Measurements from ENCODE around the gene KCNMA1. TPM values are rescaled to one million over a fixed set of nuclear protein-coding genes. Genes with fewer than 3 reads are reported as not detected.

The KCNMA1 gene
- total RNA-seq, 4 donors from 2014 or later = 146 to 300 (median 265) TPM

DNA sequence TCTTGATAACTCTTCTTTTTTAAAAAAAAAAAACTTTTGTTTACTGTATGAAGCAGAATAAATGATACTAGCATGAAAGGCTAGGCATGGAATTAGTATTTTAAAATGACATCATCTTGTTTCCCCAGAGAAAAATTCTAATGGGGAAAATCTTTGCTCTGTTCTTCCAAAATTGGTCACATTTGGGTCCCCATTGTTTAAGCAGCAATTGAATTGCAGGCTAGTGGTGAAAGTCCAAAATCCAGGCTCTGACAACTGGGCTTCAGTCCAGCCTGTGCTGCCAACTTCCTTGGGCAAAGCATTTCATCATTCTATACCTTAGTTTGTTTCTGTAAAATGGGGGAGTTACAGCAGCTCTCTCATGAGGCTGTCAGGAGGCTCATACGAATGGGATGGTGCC, 726.4 kb downstream of the KCNMA1 start:
- intact Hi-C loops (cut with DNase I) = no loop called here
- TF ChIP-seq, protein P1, sequence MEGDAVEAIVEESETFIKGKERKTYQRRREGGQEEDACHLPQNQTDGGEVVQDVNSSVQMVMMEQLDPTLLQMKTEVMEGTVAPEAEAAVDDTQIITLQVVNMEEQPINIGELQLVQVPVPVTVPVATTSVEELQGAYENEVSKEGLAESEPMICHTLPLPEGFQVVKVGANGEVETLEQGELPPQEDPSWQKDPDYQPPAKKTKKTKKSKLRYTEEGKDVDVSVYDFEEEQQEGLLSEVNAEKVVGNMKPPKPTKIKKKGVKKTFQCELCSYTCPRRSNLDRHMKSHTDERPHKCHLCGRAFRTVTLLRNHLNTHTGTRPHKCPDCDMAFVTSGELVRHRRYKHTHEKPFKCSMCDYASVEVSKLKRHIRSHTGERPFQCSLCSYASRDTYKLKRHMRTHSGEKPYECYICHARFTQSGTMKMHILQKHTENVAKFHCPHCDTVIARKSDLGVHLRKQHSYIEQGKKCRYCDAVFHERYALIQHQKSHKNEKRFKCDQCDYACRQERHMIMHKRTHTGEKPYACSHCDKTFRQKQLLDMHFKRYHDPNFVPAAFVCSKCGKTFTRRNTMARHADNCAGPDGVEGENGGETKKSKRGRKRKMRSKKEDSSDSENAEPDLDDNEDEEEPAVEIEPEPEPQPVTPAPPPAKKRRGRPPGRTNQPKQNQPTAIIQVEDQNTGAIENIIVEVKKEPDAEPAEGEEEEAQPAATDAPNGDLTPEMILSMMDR (IDR thresholded peaks at IDR 0.05) = no peak
- TF ChIP-seq POLR2AphosphoS5 (IDR thresholded peaks at IDR 0.05) = no peak
- TF ChIP-seq EP300 (IDR thresholded peaks at IDR 0.05) = no peak
- no peak for TF ChIP-seq POLR2A (IDR thresholded peaks at IDR 0.05; ENCODE audit: low read depth)
- Histone ChIP-seq H3K9me3 (no peaks in the 10 kb centered on the region), H3K4me1 (peaks cover 0 to 10% (median 5%) of the 10 kb centered on the region in 4 donors), H3K27me3 (no peaks in the 10 kb centered on the region), H3K4me3 (no peak overlapping the region), H3K36me3 (peaks cover 0 to 26% (median 5%) of the 10 kb centered on the region in 4 donors), H3K27ac (replicated peaks in 1 of 4) (no peak overlapping the region)
- WGBS = 60% methylated on average over 1 of the region's 1 CpG
- no peak for DNase-seq (ENCODE audit: extremely low spot score)

DNA sequence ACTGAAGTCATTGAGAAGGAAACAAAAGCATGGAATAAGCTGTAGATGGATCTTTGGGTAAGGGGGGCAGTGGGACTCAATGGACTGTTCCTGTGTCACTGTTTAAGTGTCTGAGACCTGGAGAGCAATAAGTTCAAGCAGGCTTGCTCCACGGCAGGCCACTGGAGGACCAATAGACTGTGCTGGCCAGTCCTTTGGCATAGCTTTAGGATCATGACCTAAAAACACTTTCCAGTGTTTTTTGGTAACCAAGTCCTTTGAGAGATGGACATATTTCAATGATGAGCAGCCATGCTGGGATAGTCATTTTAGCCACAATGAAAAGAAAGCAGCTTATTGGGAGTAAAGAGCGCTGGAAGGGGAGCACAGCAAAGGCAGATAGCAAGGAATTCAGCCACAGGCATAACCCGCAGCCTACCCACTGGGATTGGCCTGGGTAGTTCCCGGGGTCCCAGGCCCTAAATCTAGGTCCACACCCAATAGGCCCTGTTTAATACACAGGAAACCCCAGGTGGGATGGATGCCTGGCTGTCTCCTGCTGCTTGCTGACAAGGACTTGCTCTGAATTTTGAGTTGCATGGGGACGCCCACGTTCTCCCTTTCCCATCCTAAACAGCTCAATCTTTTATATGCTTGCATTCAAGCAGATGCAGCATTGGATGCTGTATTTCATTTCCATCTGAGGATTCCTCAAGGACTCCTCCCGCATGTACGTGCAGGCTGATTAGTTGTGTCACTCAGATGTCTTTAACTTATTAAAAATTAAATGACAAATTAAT, 727.2 kb downstream of the KCNMA1 start:
- TF ChIP-seq POLR2AphosphoS5 (IDR thresholded peaks at IDR 0.05) = no peak
- no peak for TF ChIP-seq POLR2A (IDR thresholded peaks at IDR 0.05; ENCODE audit: low read depth)
- no peak for TF ChIP-seq EP300 (IDR thresholded peaks at IDR 0.05)
- TF ChIP-seq, protein P1 (IDR thresholded peaks at IDR 0.05) = no peak
- Histone ChIP-seq H3K27ac (replicated peaks in 1 of 4) (no peak overlapping the region), H3K36me3 (peaks cover 0 to 32% (median 5%) of the 10 kb centered on the region in 4 donors), H3K4me1 (peaks cover 0 to 10% (median 5%) of the 10 kb centered on the region in 4 donors), H3K27me3 (no peaks in the 10 kb centered on the region), H3K9me3 (no peaks in the 10 kb centered on the region), H3K4me3 (no peak overlapping the region)
- 88% methylated on average over 8 of the region's 8 CpGs for WGBS
- peak; percentile 64 for DNase-seq (ENCODE audit: extremely low spot score)
- intact Hi-C loops (cut with DNase I) = no loop called here

DNA sequence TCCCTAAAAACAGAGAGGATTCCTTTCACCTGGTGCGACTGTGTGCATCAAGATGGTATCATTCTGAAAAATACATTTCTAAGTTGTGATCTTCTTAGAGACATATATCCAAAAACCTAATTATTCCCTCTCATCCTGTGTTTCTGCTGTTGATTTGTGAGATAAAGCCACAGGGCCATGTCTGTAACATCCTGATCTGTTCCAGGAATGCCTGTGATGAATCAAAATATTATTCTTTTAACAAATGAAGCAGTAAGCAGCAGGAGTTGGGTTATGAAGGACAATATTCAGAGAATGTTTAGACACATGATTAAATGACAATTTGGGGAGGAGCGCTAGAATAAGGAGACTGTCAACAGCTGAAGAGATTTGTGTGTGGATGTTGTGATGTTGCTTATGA, 731.4 kb downstream of the KCNMA1 start:
- 80% methylated on average over 2 of the region's 2 CpGs for WGBS
- peaks cover 0 to 7% (median 2%) of the 10 kb centered on the region in 4 donors for H3K4me1 ChIP-seq
- H3K27me3 ChIP-seq = no peaks in the 10 kb centered on the region
- peaks cover 0 to 23% (median 9%) of the 10 kb centered on the region in 4 donors for H3K36me3 ChIP-seq
- H3K27ac ChIP-seq (replicated peaks in 1 of 4) = no peak overlapping the region
- H3K9me3 ChIP-seq = no peaks in the 10 kb centered on the region
- TF ChIP-seq POLR2AphosphoS5 (IDR thresholded peaks at IDR 0.05) (no peak), POLR2A (IDR thresholded peaks at IDR 0.05; ENCODE audit: low read depth) (no peak), EP300 (IDR thresholded peaks at IDR 0.05) (no peak)
- TF ChIP-seq, protein P1 (IDR thresholded peaks at IDR 0.05) = no peak
- no peak overlapping the region for H3K4me3 ChIP-seq
- intact Hi-C loops (cut with DNase I) = no loop called here
- DNase-seq (ENCODE audit: extremely low spot score) = peak; percentile 24

DNA sequence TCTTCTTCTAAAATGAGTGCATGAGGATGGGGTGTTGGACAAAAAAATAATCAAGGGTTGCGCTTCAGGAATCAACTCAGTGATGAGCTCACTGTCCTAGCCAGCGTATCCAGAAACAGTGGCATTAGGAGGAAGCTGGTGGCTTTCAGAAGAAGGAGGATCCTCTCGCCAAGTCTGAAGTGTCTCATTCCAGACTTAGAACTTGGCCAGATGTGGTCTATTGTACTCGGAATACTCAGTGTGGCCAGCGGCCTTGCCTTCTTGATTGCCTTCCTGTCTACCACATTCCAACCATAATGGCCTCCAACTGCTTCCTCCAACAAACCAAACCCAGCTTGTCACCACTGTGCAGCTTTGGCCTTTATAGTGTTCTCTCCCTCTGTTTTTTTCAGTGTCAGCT, 732.4 kb downstream of the KCNMA1 start:
- DNase-seq (ENCODE audit: extremely low spot score) = peak; percentile 66
- H3K9me3 ChIP-seq = no peaks in the 10 kb centered on the region
- 96% methylated on average over 5 of the region's 5 CpGs for WGBS

More for the DNA sequence above, 732.4 kb downstream of the KCNMA1 start:
- Histone ChIP-seq H3K36me3 (peaks cover 0 to 23% (median 9%) of the 10 kb centered on the region in 4 donors), H3K4me3 (no peak overlapping the region), H3K27me3 (no peaks in the 10 kb centered on the region), H3K4me1 (no peaks in the 10 kb centered on the region), H3K27ac (replicated peaks in 1 of 4) (no peak overlapping the region)
- TF ChIP-seq POLR2AphosphoS5 (IDR thresholded peaks at IDR 0.05) = no peak
- no peak for TF ChIP-seq POLR2A (IDR thresholded peaks at IDR 0.05; ENCODE audit: low read depth)
- no peak for TF ChIP-seq EP300 (IDR thresholded peaks at IDR 0.05)
- TF ChIP-seq, protein P1 (IDR thresholded peaks at IDR 0.05) = no peak
- intact Hi-C loops (cut with DNase I) = no loop called here
